ENCODE data around the gene NDC80.

Gene NDC80

GRCh38 chr18:2555895-2556294 is 15.5 kb upstream of the NDC80 start:
- DNase-seq (ENCODE audit: extremely low read depth in 1 of 2, low read depth in 1 of 2) = no peak

GRCh38 chr18:2557536-2557935 is 13.8 kb upstream of the NDC80 start:
- DNase-seq (ENCODE audit: extremely low read depth in 1 of 2, low read depth in 1 of 2) = no peak

- DNase-seq (ENCODE audit: extremely low read depth in 1 of 2, low read depth in 1 of 2) = no peak
Measured at GRCh38 chr18:2559249-2559648, 12.1 kb upstream of the NDC80 start.

GRCh38 chr18:2564373-2564772 is 7.0 kb upstream of the NDC80 start:
- DNase-seq (ENCODE audit: extremely low read depth in 1 of 2, low read depth in 1 of 2) = no peak

- DNase-seq (ENCODE audit: extremely low read depth in 1 of 2, low read depth in 1 of 2) = no peak
Measured at GRCh38 chr18:2568129-2568528, 3.2 kb upstream of the NDC80 start.

GRCh38 chr18:2568605-2569004 is 2.8 kb upstream of the NDC80 start:
- no peak for DNase-seq (ENCODE audit: extremely low read depth in 1 of 2, low read depth in 1 of 2)

GRCh38 chr18:2569338-2570207 is 1.8 kb upstream of the NDC80 start:
- DNase-seq (ENCODE audit: extremely low read depth in 1 of 2, low read depth in 1 of 2) = no peak

GRCh38 chr18:2570772-2571199 is 571 bp upstream of the NDC80 start:
- DNase-seq (ENCODE audit: extremely low read depth in 1 of 2, low read depth in 1 of 2) = peak; percentile 27 to 32

- no peak for DNase-seq (ENCODE audit: extremely low read depth in 1 of 2, low read depth in 1 of 2)
Measured at GRCh38 chr18:2572171-2572569, 813 bp downstream of the NDC80 start.

- DNase-seq (ENCODE audit: extremely low read depth in 1 of 2, low read depth in 1 of 2) = no peak
Measured at GRCh38 chr18:2572892-2573291, 1.5 kb downstream of the NDC80 start.

- no peak for DNase-seq (ENCODE audit: extremely low read depth in 1 of 2, low read depth in 1 of 2)
Measured at GRCh38 chr18:2573408-2573807, 2.1 kb downstream of the NDC80 start.

GRCh38 chr18:2587788-2588187 is 16.4 kb downstream of the NDC80 start:
- no peak for DNase-seq (ENCODE audit: extremely low read depth in 1 of 2, low read depth in 1 of 2)

- no peak for DNase-seq (ENCODE audit: extremely low read depth in 1 of 2, low read depth in 1 of 2)
Measured at GRCh38 chr18:2588666-2589344, 17.4 kb downstream of the NDC80 start.

GRCh38 chr18:2589345-2590068 is 18.1 kb downstream of the NDC80 start:
- no peak for DNase-seq (ENCODE audit: extremely low read depth in 1 of 2, low read depth in 1 of 2)

GRCh38 chr18:2590303-2590702 is 18.9 kb downstream of the NDC80 start:
- DNase-seq (ENCODE audit: extremely low read depth in 1 of 2, low read depth in 1 of 2) = no peak

- no peak for DNase-seq (ENCODE audit: extremely low read depth in 1 of 2, low read depth in 1 of 2)
Measured at GRCh38 chr18:2597639-2598038, 26.3 kb downstream of the NDC80 start.

- DNase-seq (ENCODE audit: extremely low read depth in 1 of 2, low read depth in 1 of 2) = no peak
Measured at GRCh38 chr18:2602844-2603243, 31.5 kb downstream of the NDC80 start.

- no peak for DNase-seq (ENCODE audit: extremely low read depth in 1 of 2, low read depth in 1 of 2)
Measured at GRCh38 chr18:2606335-2606734, 35.0 kb downstream of the NDC80 start.

- no peak for DNase-seq (ENCODE audit: extremely low read depth in 1 of 2, low read depth in 1 of 2)
Measured at GRCh38 chr18:2609604-2610003, 38.2 kb downstream of the NDC80 start.

- DNase-seq (ENCODE audit: extremely low read depth in 1 of 2, low read depth in 1 of 2) = no peak
Measured at GRCh38 chr18:2610549-2610948, 39.2 kb downstream of the NDC80 start.

- no peak for DNase-seq (ENCODE audit: extremely low read depth in 1 of 2, low read depth in 1 of 2)
Measured at GRCh38 chr18:2612996-2613395, 41.6 kb downstream of the NDC80 start.

All from stimulated activated CD8-positive, alpha-beta memory T cell treated with anti-CD3 and anti-CD28 coated beads, Interleukin-7, amount 100 ng/mL, for 48 hours (primary cell).